Activated CD8-positive, alpha-beta memory T cell treated with anti-CD3 and anti-CD28 coated beads, Interleukin-2, amount 50 U/mL, for 24 hours (primary cell): Measurements from ENCODE around the gene ZSCAN5C.
"Not testable (repeated sequence)": the region's sequence is repeated elsewhere in the genome, so short reads cannot be mapped to it uniquely, and the experiment has no call there.

Experiments used
- DNase-seq: peaks from one replicate; pipeline ENCODE4 v3.0.0-alpha.2; 2020; ENCODE audit errors: extremely low read depth

The ZSCAN5C gene

DNA sequence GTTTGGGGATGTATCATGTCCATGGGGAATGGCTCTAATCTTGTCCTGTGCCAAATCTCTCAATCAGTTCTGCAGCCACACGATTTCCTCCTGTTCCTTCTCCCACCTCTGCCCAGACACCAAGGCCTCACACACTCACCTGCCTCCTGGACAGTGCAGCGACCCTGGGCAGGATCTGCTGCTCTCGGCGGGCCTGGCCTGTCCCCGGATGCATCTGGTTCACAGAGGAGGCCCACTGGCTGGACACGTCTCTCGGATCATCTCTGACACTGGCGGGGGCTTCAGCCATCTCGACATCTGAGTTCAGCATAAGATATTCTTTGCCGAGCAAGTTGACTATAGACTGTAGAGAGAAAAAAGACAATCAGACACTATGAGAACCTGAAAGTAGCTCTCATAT, 10.4 kb upstream of the ZSCAN5C start:
- no peak for DNase-seq

DNA sequence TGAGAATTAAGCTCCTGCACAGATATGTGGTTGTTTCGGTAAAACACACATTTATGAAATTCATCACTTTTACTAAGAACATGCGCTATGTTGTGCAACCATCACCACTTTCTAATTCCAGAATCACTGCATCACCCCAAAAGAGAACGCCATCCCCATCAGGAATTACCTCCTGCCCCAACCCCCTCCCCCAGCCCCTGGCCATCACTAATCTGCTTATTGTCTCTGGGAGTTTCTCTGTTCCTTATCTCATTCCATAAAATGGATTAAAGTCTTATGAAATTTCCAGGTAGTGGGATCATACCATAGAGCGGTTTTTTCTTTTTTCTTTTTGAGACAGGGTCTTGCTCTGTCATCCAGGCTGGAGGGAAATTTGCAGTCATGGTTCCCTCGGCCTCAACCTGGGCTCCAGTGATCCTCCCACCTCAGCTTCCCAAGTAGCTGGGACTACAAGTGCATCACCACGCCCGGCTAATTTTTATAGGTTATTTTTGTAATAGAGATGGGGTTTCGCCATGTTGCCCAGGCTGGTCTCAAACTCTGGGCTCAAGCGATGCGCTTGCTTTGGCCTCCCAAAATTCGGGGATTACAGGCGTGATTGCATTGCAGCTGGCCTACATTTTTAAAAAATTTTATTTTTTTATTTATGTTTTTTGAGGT, 8.0 kb upstream of the ZSCAN5C start:
- DNase-seq, result no peak

DNA sequence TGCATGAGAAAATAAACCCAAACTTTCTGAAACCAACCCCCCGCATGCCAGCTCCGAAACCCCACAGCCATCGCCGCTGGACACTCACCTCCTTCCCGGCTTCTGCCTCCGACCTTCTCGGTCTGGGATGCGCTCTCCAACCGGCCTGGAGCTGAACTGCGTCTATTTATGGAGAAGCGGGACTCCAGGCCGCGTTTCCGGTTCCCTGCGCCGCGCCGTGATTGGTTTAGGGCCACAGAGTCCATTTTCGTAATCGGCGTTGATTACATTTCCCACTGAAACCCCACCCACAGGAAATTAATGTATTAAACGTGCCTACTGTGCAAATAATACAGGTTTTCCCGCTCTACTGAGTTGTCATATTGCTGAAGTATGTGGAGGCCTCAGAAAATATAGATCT, 4.4 kb upstream of the ZSCAN5C start, which contains the start of gene ZSCAN5B:
TSS of gene ZSCAN5B (minus strand) at position 138 of the 400 bp plus-strand sequence. CDS start 4,731 bp downstream, outside the sequence.
- not testable (repeated sequence) for DNase-seq

DNA sequence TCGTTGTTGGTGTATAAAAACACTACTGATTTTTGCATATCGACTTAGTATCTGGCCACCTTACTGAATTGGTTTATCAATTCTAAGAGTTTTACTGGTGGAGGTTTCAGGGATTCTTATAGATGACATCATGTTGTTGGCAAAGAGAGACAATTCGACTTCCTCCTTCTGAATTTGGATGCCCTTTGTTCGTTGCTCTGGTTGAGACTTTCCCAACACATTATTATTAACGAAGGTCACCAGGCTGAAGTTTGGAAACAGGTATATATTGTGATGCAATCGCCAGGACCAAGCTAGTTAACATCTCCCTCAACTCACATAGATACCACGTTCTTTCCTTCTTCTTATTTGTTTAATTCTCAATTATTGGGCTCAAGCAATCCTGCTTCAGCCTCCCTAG, 2.4 kb upstream of the ZSCAN5C start:
- no peak for DNase-seq

DNA sequence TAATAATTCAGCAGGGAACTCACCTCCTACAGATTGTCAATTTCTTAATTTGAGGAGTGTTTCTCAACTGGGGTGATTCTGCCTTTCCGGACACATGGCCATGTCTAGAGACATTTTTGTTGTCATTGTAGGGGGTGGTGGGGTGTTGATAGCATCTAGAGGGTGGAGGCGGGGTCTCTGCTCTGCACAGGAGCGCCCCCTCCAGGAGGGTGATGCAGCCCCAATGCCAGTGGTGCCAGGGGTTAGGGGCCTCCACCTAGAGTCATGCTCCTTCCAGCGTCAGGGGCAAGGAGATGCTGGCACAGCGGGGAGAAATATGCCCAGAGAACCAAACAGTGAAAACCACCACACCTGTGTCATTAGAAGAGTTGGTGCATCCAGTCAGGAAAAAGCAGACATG, 5.5 kb downstream of the ZSCAN5C start:
- not testable (repeated sequence) for DNase-seq

DNA sequence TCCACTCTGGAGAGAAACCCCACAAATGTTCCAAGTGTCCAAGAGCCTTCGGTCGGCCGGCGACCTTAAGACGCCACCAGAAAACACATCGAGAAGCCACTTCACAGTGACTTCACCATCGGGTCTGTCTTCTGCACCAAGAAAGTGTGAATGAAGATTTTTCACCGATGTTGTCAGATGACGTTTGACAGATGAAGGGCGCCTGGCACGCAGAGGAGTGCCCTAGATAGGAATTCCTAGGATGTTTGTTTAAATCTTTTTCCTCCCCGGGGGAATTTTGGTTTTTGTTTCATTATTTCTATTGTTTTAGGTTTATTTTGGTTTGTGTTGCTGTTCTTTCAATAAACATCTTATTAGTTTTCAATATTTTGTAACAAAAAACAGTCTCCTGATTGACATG, 7.0 kb downstream of the ZSCAN5C start:
- no peak for DNase-seq

DNA sequence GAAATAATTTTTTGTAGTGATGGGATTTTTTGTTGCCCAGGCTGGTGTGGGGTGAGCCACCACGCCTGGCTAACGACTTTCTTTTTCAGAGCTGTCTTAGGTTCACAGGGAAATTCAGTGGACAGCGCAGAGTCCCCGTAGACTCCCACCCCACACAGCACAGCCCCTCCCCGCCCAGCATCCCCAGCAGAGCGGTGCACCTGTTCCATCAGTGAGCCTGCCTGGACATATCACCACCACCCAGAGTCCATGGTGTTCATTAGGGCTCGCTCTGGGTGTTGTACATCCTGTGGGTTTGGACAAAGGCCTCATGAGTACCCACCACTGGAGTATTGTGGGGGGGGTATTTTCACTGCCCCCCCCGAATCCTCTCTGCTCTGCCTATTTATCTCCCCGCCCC, 8.0 kb downstream of the ZSCAN5C start:
- DNase-seq, result not testable (repeated sequence)

DNA sequence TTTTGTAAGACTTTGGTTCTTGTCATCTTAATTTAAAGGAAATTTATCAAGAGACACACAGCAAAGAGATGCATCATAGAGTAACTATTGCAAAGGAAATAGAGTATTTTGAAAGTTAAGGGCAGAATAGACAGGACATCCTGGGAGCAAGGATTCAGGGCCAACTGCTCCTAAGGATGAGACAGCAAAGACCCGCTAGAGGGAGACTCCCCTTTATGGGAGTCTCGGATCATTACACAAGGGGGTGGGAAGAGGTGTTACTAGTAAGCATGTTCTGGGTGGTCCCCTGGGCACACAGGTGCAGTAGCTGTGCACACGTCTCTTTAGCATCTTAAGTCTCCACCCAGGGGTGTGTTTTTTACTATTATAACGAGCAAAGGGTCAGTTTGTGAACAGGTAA, 9.6 kb downstream of the ZSCAN5C start:
- no peak for DNase-seq

DNA sequence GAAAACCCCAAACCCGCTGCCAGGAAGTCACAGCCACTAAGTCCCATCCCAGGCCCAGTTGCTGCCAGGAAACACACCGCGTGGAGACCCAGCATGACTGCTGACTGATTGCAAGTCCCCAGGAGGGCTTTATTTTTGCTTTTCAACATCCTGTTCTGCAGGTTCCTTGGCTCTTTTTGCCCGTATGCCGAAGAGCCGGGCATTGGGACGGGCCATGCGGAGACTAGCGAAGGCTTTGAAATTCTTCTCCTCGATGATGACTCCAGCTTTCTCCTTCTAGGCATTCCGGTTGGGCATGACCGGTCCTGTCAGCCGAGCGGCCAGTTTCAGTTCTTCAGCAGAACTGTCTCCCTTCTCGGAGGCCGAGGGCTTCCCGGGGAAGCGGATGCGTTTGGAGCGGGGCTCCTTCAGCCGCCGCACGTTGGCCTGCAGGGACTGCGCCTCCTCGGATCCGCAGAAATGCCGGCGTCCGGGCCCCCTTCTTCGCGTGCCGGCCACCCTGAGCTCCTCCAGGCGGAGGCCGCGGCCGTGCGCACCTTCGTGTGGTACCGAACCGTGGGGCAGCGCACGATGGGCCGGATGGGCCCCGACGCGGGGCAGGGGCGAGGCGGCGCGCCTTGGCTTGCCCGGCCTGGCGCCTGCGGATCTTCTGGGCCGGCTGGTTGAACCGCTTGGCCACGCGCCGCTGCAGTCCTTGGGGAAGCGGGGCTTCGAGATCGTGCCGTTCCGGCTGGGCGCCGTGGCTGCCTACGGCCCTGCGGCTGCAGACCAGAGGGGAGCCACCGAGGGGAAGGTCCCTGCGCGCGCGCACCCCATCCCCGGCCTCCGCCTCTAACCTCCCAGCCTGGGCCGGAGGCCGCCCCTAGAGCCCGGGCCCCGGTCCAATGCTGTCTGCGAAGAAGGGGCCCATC, 15.2 kb downstream of the ZSCAN5C start:
- DNase-seq, result no peak

DNA sequence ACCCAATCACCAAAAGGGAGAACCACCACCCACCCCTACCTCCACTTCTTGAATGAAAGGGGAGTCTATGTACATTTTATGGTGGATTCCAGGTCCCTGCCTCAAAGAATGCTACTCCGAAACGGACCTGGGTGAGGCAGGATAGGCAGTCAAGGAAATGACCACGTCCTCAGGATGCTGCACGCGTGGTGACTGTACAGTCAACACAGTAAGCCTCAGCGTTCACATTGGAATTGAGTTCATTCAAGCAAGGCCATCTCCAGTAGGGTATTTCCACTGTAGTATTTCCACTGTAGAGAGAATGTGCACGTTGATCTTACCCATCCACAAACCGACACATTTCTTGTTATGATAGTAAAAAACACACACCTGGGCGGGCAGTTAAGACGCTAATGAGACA, 16.9 kb downstream of the ZSCAN5C start:
- no peak for DNase-seq

DNA sequence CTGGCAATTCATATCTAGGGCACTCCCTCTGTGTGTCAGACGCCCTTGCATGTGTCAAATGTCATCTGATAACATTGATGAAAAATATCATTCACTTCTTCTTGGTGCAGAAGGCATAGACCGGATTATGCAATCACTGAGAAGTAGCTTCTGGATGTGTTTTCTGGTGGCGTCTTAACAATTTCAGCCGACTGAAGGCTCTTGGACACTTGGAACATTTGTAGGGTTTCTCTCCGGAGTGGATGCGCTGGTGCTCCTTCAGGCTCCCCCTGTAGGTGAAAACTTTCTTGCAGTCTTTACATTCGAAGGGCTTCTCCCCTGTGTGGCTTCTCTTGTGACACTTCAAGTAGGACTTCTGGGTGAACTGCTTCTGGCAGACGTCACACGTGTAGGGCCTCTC, 19.4 kb downstream of the ZSCAN5C start:
- not testable (repeated sequence) for DNase-seq

DNA sequence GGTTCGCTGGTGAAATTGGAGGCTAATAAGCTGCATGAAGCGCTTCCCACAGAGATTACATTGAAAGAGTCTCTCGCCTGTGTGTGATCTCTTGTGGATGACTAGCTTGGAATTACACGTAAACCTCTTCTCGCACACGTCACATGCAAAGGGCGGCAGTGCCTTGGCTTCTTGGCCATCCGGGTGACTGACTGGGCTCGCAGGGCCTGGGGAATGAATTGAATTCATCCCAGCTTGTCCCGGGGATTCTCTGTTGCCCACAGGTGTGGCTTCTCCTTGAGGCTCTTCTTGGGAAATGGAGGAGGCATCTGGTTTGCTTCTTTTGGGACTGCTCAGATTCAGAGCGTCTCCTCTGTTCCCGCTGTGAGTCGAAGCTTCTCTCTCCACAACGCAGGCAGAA, 19.8 kb downstream of the ZSCAN5C start:
- no peak for DNase-seq

DNA sequence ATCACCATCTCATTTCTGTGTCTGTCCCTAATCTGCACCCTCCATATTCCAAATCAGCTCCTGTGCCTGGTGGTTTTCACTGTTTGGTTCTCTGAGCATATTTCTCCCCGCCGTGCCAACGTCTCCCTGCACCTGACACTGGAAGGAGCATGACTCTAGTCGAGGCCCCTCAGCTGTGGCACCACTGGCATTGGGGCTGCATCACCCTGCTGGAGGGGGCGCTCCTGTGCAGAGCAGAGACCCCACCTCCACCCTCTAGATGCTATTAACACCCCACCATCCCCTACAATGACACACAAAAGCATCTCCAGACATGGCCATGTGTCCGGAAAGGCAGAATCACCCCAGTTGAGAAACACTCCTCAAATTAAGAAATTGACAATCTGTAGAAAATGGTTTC, 20.8 kb downstream of the ZSCAN5C start:
- no peak for DNase-seq

DNA sequence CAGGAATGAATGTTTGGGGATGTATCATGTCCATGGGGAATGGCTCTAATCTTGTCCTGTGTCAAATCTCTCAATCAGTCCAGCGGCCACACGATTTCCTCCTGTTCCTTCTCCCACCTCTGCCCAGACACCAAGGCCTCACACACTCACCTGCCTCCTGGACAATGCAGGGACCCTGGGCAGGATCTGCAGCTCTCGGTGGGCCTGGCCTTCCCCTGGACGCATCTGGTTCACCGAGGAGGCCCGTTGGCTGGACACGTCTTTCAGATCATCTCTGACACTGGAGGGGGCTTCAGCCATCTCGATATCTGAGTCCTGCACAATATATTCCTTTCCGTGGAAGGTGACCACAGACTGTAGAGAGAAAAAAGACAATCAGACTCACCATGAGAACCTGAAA, 21.4 kb downstream of the ZSCAN5C start:
- DNase-seq, result no peak

DNA sequence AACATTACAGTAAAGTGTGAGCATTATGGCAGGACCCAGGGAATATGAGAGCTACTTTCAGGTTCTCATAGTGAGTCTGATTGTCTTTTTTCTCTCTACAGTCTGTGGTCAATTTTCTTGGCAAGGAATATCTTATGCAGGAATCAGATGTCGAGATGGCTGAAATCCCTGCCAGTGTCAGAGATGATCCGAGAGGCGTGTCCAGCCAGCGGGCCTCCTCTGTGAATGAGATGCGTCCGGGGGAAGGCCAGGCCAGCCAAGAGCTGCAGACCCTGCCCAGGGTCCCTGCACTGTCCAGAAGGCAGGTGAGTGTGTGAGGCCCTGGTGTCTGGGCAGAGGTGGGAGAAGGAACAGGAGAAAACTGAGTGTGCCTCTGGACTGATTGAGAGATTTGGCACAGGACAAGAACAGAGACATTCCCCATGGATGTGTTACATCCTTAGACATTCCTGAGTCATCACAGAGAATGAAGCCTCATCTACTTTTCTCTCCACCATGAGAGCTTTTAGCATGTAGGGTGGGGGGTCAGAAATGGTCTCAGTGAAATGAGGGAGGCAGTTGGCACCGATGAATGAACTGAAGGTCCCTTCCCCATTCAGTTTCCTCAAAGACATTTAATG, 43.2 kb downstream of the ZSCAN5C start:
- no peak for DNase-seq

DNA sequence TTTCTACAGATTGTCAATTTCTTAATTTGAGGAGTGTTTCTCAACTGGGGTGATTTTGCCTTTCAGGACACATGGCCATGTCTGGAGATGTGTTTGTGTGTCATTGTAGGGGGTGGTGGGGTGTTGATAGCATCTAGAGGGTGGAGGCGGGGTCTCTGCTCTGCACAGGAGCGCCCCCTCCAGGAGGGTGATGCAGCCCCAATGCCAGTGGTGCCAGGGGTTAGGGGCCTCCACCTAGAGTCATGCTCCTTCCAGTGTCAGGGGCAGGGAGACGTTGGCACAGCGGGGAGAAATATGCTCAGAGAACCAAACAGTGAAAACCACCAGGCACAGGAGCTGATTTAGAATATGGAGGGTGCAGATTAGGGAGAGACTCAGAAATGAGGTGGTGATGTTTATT, 43.7 kb downstream of the ZSCAN5C start:
- DNase-seq, result not testable (repeated sequence)

DNA sequence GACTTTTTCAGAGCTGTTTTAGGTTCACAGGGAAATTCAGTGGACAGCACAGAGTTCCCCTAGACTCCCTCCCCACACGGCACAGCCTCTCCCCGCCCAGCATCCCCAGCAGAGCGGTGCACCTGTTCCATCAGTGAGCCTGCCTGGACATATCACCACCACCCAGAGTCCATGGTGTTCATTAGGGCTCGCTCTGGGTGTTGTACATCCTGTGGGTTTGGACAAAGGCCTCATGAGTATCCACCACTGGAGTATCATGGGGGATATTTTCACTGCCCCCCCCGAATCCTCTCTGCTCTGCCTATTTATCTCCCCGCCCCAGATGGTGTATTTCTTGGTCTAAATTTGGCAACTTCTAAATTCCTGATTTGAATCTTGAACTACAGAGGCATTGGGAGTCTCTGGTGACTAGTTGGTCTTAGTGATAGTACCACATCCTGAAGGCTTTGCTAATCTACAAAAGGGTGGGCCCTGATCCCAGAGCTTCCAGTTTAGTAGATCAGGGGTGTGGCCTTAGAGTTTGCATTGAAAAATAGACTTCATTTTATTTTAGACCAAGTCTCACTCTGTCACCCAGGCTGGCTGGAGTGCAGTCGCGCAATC, 46.8 kb downstream of the ZSCAN5C start:
- DNase-seq, result not testable (repeated sequence)

DNA sequence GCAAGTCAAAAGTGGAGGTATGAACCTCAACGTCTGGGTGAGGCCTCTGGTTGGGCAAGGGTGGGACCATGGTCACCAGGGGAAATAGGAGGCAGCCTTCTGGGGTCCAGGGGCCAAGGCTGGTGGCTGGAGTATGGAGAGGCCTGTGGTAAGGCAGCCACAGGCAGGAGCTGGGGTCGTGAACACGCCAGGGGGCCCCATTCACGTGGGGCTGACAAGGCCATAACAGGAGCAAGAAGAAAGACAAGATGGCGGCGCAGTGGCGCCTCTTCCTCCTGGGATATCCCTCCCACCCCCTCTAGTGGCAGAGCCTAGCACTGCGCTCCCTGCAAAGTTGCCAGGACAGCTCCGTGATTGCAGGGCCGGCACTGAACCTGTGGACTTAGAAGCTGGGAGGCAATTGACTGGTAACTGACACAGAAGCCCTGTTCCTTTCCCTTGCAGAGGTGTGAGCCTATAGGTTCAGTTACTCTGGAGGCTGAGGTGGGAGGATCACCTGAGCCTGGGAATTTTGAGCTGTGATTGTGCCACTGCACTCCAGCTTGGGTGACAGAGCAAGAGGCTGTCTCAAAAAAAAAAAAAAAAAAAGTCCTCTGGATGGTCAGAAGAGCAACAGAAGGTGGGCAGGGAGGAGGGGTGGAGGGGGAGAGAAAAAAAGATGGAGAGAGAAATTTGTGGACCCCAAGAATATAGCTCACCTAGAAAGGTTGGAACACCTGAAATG, 50.8 kb downstream of the ZSCAN5C start:
- DNase-seq, result peak; percentile 47

DNA sequence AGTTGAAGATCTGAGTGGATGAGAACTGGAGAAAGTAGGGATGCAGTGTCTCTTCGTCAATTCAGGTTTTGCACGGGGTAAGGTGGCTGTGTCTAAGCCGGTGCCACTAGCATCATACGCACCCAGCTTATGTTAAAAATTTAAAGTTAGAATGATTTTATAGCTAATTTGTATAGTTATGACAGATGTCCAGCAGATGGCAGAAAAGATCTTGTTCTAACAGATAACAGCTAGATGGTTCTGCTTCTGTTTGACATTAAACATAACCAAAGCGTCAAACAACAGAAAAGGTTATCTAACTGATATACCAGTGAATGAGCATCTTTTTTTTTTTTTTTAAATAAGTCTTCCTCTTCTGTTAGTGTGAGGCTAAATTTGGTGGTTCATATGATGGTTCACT, 51.7 kb downstream of the ZSCAN5C start:
- DNase-seq, result no peak

DNA sequence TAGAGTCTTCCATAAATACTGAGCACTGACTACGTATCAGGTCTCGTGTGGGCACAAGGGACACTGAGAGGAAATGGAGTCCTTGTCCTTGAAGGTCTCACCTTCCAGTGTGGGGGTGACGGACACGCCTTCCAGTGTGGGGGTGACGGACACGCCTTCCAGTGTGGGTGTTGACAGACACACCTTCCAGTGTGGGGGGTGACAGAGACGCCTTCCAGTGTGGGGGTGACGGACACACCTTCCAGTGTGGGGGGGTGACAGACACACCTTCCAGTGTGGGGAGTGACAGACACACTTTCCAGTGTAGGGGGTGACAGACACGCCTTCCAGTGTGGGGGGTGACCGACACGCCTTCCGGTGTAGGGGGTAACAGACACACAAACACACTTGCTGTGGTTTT, 56.2 kb downstream of the ZSCAN5C start:
- no peak for DNase-seq
